ENCODE measurements around the gene TBC1D5. TPM values are rescaled to one million over a fixed set of nuclear protein-coding genes. Genes with fewer than 3 reads are reported as not detected.

TBC1D5 gene
- total and polyA plus RNA-seq, 2 of the 8 experiments (the other 6 are each of a cell fraction or from before 2014, with no cell fraction given): 11.0 to 22.9 TPM

- TF ChIP-seq CHD7 (IDR thresholded peaks at IDR 0.05; ENCODE audit: insufficient replicate concordance, low read length) (no peak), ATF2 (IDR thresholded peaks at IDR 0.05; ENCODE audit: low read length) (no peak), BACH1 (IDR thresholded peaks at IDR 0.05; ENCODE audit: low read length) (no peak), ATF3 (IDR thresholded peaks at IDR 0.05; ENCODE audit: insufficient read depth, low read depth, low read length) (no peak), RFX5 (IDR thresholded peaks at IDR 0.05; ENCODE audit: borderline replicate concordance, low read depth, low read length) (no peak), CHD1 (IDR thresholded peaks at IDR 0.05; ENCODE audit: low read depth, low read length) (no peak), GABPA (IDR thresholded peaks at IDR 0.05; ENCODE audit: borderline replicate concordance, insufficient read depth, low read length) (no peak), CREB1 (IDR thresholded peaks at IDR 0.05) (no peak), POLR2A (IDR thresholded peaks at IDR 0.05; ENCODE audit: control extremely low read depth in 1 of 2, low read depth in 2 of 2, low read length in 2 of 2) (no peak), KDM5A (IDR thresholded peaks at IDR 0.05; ENCODE audit: low read length) (no peak), YY1 (IDR thresholded peaks at IDR 0.05; ENCODE audit: low read depth, low read length) (no peak)
Measured at GRCh38 chr3:17352620-17353019, 389.8 kb downstream of the TBC1D5 start (continued).
